ENCODE data around the gene HAAO.
"Not testable (repeated sequence)": the region's sequence is repeated elsewhere in the genome, so short reads cannot be mapped to it uniquely, and the experiment has no call there.

Gene HAAO

DNA sequence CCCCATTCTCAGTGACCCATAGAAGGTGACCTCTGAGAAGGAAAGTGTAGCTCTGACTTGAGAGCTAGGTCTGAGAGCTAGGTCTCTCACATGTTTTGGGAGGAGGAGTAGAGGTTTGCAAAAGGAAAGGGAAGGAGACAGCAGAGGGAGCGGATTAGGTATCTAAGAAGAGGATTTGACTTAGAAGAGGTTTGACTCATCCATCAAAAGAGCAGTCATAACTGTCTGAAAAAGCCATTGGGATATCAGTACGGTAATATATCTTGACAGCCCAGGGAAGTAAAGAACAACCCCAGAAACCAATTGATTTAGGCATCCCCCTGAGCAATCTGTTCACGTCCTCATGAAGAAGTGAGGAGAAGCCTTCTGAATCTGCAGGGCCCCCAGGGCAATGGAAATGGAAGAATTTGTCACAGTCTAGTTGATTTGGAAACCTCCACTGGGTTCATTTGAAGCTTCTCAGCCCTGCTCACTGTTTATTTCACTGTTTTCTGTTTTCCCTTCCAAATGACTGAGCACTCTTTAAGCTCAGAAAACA lies 47.8 kb downstream of the HAAO start:
- CTCF ChIA-PET, result no interaction called here
- Mint-ChIP-seq H3K9me3 (peaks cover 7% of the 10 kb centered on the region), H3K27me3 (no peaks in the 10 kb centered on the region), H3K27ac (no peak overlapping the region), H3K4me3 (no peak overlapping the region), H3K36me3 (peaks cover 30% of the 10 kb centered on the region), H3K4me1 (peaks cover 9% of the 10 kb centered on the region)
- no peak for DNase-seq

DNA sequence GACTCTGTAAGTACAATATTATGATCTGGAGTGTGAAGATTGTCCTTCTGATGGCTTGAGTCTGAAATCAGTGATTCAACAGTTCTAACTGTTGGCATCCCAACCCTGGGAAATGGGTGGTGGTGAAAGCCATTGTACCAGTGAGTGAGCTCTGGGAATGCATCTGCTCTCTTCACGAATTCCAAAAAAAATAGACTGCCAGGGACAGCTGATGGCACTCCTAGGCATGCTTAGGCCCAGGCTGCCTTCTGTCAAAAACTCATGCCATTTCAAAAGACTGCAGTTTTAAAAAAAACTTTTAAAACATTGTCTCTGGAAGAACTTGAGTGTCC lies 48.8 kb downstream of the HAAO start:
- CTCF ChIA-PET, result no interaction called here
- no peak overlapping the region for H3K27ac Mint-ChIP-seq
- peaks cover 9% of the 10 kb centered on the region for H3K4me1 Mint-ChIP-seq
- peaks cover 9% of the 10 kb centered on the region for H3K9me3 Mint-ChIP-seq
- no peaks in the 10 kb centered on the region for H3K27me3 Mint-ChIP-seq
- DNase-seq, result no peak
- H3K4me3 Mint-ChIP-seq, result no peak overlapping the region
- H3K36me3 Mint-ChIP-seq, result peaks cover 33% of the 10 kb centered on the region

DNA sequence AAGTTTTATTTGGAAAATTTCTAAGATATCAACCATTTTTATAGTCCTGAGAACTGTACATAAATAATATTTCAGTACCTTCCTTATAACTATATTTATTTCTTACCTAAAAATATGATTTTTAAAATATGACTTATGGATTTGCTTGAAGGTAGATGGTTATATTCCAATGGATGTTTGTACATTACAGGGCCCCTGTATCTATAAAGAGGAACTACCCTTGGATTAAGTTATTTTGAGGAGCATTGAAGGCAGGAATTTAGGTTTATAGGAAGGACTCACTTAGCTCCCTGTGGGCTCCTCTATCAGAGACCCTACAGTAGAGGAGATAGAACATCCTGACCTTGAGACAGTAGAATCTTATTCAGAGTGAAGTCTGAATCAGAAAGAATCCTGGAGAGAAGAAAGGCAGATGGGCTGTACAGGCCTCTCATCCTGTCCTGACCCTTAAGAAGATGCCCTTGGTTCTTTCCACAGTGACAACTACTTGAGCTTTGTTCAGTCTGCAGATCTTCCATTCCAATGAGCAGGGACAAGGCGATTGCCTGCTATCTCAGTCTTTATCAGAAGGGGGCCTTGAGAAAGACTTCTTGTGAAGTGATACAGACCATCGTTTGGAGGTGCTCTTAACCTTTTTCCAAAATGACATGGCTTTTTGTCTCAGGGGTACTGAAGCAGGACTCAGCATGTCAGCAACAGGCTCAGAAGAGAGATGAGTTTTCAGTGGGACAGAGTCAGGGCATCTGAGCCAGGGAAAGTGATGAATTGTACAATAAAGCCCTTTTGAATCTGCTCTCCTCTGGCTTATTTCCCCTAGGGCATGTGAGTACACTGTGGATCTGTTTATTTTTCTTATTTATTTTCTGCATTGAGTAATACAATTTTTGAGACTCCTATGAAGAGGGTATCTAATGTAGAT lies 49.4 kb downstream of the HAAO start:
- no peak overlapping the region for H3K27ac Mint-ChIP-seq
- peaks cover 9% of the 10 kb centered on the region for H3K4me1 Mint-ChIP-seq
- CTCF ChIA-PET, result interaction anchor here (0.6 kb wide), 1 partner anchor 125 kb away, joined by 4 read pairs; no protein-coding TSS in a partner anchor
- peaks cover 9% of the 10 kb centered on the region for H3K9me3 Mint-ChIP-seq
- H3K36me3 Mint-ChIP-seq, result peaks cover 38% of the 10 kb centered on the region
- DNase-seq, result no peak
- no peaks in the 10 kb centered on the region for H3K27me3 Mint-ChIP-seq
- no peak overlapping the region for H3K4me3 Mint-ChIP-seq

DNA sequence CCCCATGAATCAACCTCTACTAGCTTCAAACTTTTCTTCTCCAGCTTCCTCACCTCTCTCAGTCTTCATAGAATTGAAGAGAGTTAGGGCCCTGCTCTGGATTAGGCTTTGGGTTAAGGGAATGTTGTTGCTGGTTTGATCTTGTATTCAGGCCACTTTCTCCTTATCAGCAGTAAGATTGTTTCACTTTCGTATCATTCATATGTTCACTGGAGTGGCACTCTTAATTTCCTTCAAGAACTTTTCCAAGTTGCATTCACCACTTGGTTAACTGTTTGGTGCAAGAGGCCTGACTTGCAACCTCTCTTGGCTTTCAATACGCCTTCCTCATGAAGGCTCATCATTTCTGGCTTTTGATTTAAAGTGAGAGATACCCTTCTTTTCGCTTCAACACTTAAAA lies 51.2 kb downstream of the HAAO start:
- no peaks in the 10 kb centered on the region for H3K27me3 Mint-ChIP-seq
- DNase-seq, result no peak
- peak overlapping the region; percentile 30 for H3K27ac Mint-ChIP-seq
- H3K4me3 Mint-ChIP-seq, result no peak overlapping the region
- H3K9me3 Mint-ChIP-seq, result peaks cover 15% of the 10 kb centered on the region
- H3K4me1 Mint-ChIP-seq, result peaks cover 9% of the 10 kb centered on the region
- peaks cover 48% of the 10 kb centered on the region for H3K36me3 Mint-ChIP-seq
- CTCF ChIA-PET, result no interaction called here

GRCh38 chr2:42736598-42737322 lies 55.6 kb downstream of the HAAO start:
- H3K27me3 Mint-ChIP-seq, result no peaks in the 10 kb centered on the region
- peaks cover 74% of the 10 kb centered on the region for H3K36me3 Mint-ChIP-seq
- no peak overlapping the region for H3K27ac Mint-ChIP-seq
- DNase-seq, result no peak
- peaks cover 35% of the 10 kb centered on the region for H3K9me3 Mint-ChIP-seq
- H3K4me3 Mint-ChIP-seq, result no peak overlapping the region
- CTCF ChIA-PET, result no interaction called here
- H3K4me1 Mint-ChIP-seq, result peaks cover 13% of the 10 kb centered on the region

GRCh38 chr2:42733852-42734251 lies 58.5 kb downstream of the HAAO start:
- CTCF ChIA-PET, result no interaction called here
- no peaks in the 10 kb centered on the region for H3K27me3 Mint-ChIP-seq
- H3K9me3 Mint-ChIP-seq, result peaks cover 39% of the 10 kb centered on the region
- H3K27ac Mint-ChIP-seq, result no peak overlapping the region
- no peak overlapping the region for H3K4me3 Mint-ChIP-seq
- peaks cover 4% of the 10 kb centered on the region for H3K4me1 Mint-ChIP-seq
- no peak for DNase-seq
- peaks cover 68% of the 10 kb centered on the region for H3K36me3 Mint-ChIP-seq

- H3K4me1 Mint-ChIP-seq, CTCF ChIA-PET, H3K27me3 Mint-ChIP-seq, H3K4me3 Mint-ChIP-seq, DNase-seq, H3K27ac Mint-ChIP-seq: not testable (repeated sequence)
- peaks cover 57% of the 10 kb centered on the region for H3K36me3 Mint-ChIP-seq
- H3K9me3 Mint-ChIP-seq, result peaks cover 34% of the 10 kb centered on the region
These were observed 61.1 kb downstream of the HAAO start for GRCh38 chr2:42731316-42731715.

GRCh38 chr2:42726680-42727079 lies 65.7 kb downstream of the HAAO start:
- Mint-ChIP-seq H3K9me3 (peaks cover 8% of the 10 kb centered on the region), H3K36me3 (peaks cover 22% of the 10 kb centered on the region), H3K4me1 (peaks cover 9% of the 10 kb centered on the region), H3K27ac (no peak overlapping the region), H3K27me3 (no peaks in the 10 kb centered on the region), H3K4me3 (no peak overlapping the region)
- no peak for DNase-seq
- CTCF ChIA-PET, result interaction anchor here (0.6 kb wide), 1 partner anchor 746 kb away, joined by 3 read pairs; no protein-coding TSS in a partner anchor

DNA sequence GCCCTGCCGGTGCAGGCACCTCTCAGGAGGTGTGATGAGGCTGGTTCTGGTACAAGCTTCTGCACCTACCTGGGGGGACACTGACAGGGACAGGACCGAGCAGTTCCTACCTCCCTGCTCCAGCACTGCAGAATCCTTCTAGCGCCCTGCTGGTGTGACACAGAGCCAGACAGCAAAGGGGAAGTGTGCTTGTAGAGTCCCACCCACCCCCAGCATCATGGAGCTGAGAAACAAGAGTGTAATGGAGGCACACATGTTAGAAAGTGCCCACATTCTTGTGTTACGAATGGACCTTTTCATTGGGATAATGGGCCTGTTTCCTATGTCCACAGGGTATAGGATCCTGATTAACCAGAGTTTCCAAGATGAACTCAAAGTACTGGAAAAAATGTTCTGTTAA lies 66.7 kb downstream of the HAAO start:
- Mint-ChIP-seq H3K27ac (no peak overlapping the region), H3K36me3 (peaks cover 15% of the 10 kb centered on the region), H3K4me3 (no peak overlapping the region), H3K9me3 (peaks cover 5% of the 10 kb centered on the region), H3K4me1 (peaks cover 9% of the 10 kb centered on the region), H3K27me3 (no peaks in the 10 kb centered on the region)
- DNase-seq, result no peak
- CTCF ChIA-PET, result no interaction called here

DNA sequence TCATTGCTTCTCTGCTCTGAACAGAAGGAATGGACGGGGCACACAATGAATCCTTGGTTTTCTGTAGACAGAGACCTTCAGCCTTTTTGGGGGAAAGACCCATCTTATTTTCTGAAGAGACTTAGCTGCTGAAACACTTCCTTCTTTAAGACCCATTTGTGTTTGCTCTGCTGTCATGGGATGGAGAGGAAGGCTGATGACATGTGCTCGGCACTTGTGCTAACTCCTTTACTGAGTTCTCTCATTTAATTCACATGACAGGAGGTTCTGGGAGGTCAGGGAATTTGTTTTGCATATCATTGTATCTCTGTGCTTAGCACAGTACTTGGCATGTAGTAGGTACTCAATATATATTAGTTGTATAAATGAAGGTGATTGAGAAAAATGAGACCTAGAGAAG lies 67.5 kb downstream of the HAAO start:
- DNase-seq, result no peak
- peaks cover 9% of the 10 kb centered on the region for H3K4me1 Mint-ChIP-seq
- H3K27me3 Mint-ChIP-seq, result no peaks in the 10 kb centered on the region
- CTCF ChIA-PET, result no interaction called here
- H3K9me3 Mint-ChIP-seq, result peaks cover 5% of the 10 kb centered on the region
- peaks cover 10% of the 10 kb centered on the region for H3K36me3 Mint-ChIP-seq
- H3K4me3 Mint-ChIP-seq, result no peak overlapping the region
- H3K27ac Mint-ChIP-seq, result no peak overlapping the region

DNA sequence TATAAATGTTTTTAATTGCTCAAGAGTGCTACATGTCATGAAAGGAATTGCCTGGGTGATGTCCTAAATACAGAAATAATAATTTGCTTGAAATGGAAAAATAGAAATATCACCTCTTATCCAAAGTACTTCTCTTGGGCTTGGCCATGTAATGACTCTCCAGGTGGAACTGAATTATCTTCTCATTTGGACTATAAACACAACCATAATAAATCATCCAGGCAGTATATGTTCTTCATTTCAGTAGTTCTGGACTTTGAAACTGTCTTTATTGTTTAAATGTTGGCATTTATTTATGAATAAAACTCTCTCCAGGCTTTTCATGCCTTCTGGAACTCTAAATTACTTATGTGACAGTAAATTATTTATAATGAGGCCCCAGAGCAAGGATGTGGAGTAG lies 68.9 kb downstream of the HAAO start:
- CTCF ChIA-PET, result interaction anchor here (0.6 kb wide), 1 partner anchor 19 kb away, joined by 3 read pairs; no protein-coding TSS in a partner anchor
- Mint-ChIP-seq H3K4me3 (no peak overlapping the region), H3K4me1 (peaks cover 9% of the 10 kb centered on the region), H3K27ac (no peak overlapping the region), H3K27me3 (no peaks in the 10 kb centered on the region), H3K9me3 (no peaks in the 10 kb centered on the region), H3K36me3 (peaks cover 5% of the 10 kb centered on the region)
- DNase-seq, result no peak

DNA sequence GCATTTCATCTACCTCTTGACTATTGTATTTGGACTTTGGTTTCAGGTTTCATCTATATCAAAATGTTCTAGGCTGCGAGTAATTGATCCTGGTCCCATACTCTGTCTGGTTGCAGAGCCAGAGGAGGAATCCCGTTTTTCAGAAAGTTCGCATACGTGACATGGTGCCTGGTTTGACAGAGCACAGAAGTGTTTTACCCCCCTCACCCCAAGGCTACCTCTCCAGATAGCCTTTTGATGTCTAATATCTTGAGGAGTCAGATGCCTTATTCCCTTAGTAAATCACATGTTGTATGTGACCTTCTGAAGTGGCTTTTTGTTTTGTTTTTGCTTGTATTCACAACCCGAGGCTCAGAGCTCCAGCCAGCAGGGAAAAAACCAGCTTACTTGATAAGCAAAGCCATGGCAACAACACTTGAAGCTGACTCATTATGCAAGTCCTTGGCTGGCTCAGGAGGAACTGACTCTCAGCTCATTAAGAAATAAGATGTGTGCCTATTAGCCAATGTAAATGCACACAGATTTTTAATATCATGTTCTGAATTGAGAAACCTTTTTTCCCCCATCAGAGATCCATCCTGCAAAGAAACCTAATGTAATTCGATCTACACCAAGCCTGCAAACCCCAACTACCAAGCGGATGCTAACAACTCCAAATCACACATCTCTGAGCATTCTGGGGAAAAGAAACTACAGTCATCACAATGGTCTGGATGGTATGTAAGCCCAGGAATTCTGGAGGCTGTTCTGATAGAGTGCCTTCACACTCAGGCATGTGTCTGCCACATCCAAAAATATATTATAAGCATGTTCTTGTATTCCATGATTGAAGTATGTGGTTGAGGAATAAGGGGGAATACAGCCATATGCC lies 69.8 kb downstream of the HAAO start:
- CTCF ChIA-PET, result no interaction called here
- Mint-ChIP-seq H3K9me3 (no peaks in the 10 kb centered on the region), H3K27me3 (no peaks in the 10 kb centered on the region), H3K4me3 (no peak overlapping the region), H3K36me3 (peaks cover 5% of the 10 kb centered on the region), H3K4me1 (peaks cover 9% of the 10 kb centered on the region), H3K27ac (no peak overlapping the region)
- no peak for DNase-seq

- peaks cover 5% of the 10 kb centered on the region for H3K36me3 Mint-ChIP-seq
- no peak for DNase-seq
- no peaks in the 10 kb centered on the region for H3K27me3 Mint-ChIP-seq
- no peak overlapping the region for H3K27ac Mint-ChIP-seq
- CTCF ChIA-PET, result no interaction called here
- no peaks in the 10 kb centered on the region for H3K9me3 Mint-ChIP-seq
- H3K4me3 Mint-ChIP-seq, result no peak overlapping the region
- peaks cover 9% of the 10 kb centered on the region for H3K4me1 Mint-ChIP-seq
These were observed 70.5 kb downstream of the HAAO start for GRCh38 chr2:42721898-42722297.
